ENCODE measurements around the gene KCNQ1.

The KCNQ1 gene

GRCh38 chr11:2737866-2738265, 293.1 kb downstream of the KCNQ1 start:
- DNase-seq = no peak

GRCh38 chr11:2738551-2739431, 294.0 kb downstream of the KCNQ1 start:
- no peak for DNase-seq

DNA sequence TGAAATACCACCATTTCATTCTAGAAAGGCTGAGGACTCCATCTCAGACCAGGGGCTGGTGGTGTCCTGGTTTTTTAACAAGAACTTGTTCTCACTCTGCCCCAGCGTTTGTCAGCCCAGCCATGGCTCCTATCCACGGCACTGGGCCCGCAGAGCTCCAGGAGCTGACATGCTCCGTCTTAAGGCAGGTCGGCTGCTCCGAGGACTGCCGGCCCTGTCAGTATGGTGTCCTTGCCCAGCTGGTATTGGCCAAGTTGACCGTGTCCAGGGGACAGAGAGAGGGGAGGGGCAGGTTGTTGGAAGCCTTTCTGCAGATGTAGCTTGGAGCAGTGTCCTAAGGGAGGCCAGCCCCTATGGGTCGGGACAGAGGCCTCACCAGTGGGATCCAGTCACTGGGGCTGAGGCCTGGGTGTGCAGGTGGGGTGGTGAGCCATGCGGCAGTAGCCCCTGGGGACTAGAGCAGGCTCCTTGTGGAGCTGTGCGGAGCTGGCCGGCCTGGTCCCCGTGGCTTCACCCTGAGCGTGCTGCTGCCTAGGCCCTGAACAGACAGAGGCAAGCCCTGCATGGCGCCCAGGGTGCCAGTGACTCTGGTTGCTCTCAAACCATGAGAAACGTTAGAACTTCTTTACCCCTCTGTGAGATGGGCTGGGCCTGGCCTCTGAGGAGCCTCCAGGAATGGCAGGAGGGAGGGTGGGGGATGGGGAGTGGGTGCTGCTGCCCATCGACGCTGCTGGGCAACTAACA, 294.9 kb downstream of the KCNQ1 start:
- DNase-seq = no peak

DNA sequence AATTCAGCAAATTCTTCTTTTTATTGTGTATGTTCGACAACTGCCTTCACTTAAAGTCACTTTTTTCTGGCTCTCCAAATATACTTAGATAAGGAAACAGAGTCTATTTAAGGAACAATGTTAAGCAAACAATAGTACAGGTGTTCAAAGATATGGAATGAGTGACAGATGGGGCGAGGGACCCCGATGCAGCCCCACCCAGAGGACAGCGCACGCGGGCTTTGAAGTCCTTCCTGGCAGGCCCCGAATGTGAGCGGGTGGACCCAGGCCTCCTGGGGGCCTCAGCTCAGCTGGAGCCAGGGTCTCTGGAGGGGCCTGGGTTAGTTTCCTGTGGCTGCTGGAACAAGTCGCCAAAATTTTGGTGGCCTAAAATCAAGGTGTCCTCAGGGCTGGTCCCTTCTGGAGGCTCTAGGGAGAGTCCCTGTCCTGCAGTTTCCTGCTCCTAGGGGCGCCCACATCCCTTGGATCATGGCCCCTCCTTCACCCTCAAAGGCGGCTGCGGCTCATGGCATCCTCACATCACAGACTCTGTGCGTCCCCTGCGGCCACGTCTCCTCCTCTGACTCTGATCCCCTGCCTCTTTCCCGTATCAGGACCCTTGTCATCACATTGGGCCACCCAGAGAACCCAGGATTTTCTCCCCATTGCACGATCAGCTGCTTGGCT, 295.6 kb downstream of the KCNQ1 start:
- no peak for DNase-seq

GRCh38 chr11:2741006-2741376, 296.2 kb downstream of the KCNQ1 start:
- DNase-seq = no peak

DNA sequence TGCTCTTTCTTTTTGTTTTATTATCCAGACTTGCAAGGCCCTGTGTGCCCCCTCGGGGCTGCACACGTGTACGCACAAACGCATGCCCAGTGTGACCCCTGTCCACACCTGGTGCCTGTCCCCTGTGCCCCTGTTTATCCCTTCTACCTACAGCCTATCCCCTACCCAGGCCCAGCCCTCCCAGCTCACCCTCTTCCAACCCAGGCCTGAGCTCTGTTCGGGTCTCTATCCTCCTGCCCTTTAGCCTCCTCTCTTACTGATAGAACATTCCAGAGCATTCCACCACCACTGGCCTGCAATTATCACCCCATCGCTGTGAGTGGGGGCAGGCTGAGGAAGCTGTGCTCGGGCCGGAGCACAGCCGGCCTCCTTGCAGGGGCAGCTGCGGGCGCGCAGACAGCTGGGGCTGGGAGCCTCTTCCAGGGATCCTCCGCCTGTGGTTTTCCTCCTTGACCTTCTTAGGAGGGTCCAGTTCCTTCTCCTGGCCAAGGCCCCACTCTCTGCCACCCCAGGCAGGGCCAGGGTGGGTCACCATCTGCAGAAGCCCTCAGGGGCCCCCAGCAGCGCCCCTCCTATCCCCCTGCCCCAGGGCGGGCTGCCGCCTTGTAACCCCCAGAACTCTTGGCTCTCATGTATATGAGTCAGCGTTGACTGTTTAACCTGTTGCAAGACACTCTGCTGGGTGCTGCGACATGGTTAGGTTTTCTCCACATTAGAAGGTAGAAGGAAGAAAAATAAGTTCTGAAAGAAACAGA, 296.7 kb downstream of the KCNQ1 start:
- no peak for DNase-seq

- DNase-seq = no peak
These were observed 297.4 kb downstream of the KCNQ1 start for GRCh38 chr11:2742201-2742600.

GRCh38 chr11:2742611-2743426, 298.0 kb downstream of the KCNQ1 start:
- no peak for DNase-seq

- DNase-seq = no peak
These were observed 298.8 kb downstream of the KCNQ1 start for GRCh38 chr11:2743427-2744110.

DNA sequence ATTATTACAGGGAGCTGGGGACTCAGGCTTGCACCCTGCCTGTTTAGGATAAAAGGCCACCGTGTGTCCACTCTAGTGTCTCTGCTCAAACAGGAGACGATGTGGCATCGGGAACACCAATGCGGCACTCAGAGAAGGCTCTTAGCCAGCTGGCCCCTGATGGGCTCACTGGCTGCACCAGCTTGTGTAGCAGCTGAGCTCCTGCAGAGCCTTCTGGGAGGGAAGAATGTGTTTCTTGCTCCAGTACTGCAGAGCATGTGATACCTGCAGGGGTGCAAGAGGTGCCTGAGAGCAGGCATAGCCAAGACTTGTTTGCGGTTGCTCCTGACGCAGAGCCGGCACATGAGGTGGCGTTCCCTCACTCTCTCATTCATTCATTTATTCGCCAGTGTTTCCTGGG, 299.4 kb downstream of the KCNQ1 start:
- DNase-seq = peak in 1 of 14 donors; percentile 79

DNA sequence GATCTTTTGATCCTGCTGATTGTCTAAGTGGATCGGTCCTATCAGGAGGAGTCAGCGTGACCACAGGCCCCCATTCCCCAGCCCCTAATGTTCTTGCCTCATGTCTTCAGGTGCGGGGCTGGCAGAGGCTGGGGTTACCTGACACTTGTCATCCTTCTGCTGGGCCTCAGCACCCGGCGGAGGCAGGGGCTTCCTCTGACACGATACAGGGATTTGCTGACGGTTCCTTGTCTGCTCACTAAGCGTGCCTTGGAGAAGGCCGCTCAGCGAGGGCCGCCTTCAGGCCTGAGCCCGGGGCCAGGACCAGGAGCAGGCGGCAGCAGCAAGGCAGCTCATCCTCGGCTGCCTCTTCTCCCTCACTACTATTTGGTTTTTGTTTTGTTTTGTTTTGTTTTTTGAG, 300.7 kb downstream of the KCNQ1 start:
- no peak for DNase-seq

GRCh38 chr11:2746401-2747247, 301.8 kb downstream of the KCNQ1 start:
- no peak for DNase-seq

GRCh38 chr11:2747248-2748027, 302.6 kb downstream of the KCNQ1 start:
- DNase-seq = no peak

DNA sequence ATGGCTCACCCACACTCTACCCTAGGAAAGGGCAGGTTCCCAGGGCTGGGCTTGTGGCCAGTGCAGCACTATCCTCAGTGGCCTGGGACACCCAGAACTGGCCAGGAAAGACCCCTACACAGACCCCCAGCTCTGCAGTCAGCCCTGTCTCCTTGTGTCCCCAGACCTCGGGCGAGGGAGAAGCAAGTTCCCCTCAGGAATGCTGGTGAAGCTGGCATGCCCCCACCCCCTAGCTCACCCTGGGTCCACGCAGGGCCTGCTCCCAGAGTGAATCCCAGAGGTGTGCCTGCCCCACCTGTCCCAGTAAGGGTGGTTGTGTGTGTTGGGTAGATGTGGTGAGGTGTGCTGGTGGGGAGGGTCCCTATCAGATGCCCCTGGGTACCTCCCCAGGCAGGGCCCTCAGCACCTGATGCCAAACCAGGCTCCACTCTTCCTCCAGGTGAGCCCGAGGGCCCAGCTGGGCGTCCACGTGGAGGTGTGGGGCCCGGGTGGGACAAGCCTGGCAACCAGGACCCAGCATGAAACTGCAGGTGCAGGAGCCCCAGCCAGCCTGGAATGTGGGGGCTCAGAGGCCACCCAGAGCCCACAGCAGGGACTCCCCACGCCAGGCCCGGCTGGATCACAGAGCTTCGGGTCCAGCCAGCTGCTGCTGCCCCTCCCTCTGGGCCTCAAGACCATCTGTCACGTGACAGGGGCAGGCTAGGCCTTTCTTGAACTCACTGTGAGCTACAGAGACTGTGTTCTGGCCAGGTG, 303.4 kb downstream of the KCNQ1 start:
- no peak for DNase-seq

DNA sequence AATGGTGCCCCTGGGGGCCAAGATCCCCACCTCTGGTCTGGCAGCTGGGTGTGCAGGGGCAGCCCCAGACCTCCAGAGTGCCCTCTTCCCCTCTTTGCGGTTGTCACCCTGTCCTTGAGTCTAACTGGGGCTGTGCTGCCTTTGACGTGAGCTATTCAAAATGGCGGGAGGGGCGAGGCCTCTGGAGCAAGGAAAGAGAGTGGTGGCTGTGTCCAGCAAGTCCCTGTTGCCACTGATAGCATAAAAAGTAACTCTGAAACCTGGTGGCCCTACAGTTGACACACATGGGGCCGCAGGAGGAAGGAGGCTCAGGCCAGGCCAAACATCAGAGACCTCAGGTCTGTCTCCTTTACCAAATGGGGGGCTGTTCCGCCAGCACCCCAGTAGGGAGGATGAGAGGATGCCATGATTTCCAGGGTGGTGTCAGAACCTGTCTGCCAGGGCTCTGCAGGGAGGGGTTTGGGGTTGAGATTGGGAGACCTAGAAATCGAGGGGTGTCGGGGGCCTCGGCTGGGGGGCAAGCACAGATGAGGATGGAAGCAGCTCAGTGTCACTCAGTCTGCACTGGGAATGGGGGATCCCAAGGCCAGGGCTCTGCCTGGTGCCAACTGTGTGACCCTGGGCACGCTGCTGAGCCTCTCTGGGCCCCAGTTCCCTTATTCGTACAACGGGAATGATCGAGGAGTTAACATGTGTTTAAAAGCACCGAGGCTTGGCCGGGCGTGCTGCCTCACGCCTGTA, 304.2 kb downstream of the KCNQ1 start:
- no peak for DNase-seq

DNA sequence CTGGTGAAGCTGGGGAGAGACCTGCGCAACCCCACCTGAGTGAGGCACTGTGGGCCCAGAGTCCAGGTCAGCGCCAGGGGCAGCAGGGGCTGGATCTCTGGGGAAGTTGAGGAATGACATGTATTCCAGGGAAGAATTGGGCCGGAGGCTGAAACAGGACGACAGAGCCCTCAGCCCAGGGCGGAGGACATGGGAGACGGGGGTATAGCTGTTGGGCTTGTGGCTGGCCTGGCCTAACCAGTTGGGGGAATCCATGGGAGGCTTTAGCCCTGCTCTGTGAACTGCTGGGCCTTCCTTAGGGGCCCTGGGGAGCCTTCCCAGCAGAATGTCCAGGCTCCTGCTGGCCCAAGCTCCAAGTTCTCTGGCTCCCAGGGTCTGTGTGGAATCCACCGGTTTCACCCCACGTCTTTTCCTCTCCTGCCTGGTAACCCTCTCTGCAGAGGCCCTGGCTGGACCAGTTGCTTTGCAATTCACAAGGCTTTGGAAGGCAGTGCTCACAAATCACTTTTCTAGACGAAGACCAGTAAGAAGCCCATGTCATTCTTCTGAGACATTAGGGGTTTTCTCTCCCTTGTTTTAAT, 305.4 kb downstream of the KCNQ1 start:
- no peak for DNase-seq

Measured in C1 segment of cervical spinal cord (tissue), 14 donors.